GM21529 (cell line): ENCODE measurements around the gene RIMBP2.

Experiments
- ATAC-seq: cut with Tn5 transposase; IDR thresholded peaks from one replicate; pipeline ENCODE4 v1.9.1; 2021; ENCODE audit not compliant: unreplicated experiment

RIMBP2 gene

GRCh38 chr12:130573235-130573634, 142.9 kb downstream of the RIMBP2 start:
- no peak for ATAC-seq

- ATAC-seq, result no peak
Measured at GRCh38 chr12:130572553-130572952, 143.5 kb downstream of the RIMBP2 start.

DNA sequence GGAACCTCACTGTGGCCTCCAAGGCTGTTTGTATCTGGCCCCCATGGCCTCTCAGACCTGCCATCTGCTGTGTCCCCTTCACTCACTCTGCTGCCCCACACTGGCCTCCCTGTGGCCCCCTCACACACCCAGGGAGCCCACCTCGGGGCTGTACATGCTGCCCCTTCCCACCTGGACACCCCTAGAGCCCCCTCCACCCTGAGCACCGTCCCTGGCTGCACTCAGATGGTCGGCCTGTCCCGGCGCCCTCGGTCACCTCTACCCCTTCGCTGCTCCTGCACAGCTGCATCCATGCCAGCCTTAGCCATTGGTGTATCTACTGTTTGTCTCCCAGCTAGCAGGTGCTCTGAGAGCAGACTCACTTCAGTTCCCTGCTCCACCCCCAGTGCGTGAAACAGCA, 144.4 kb downstream of the RIMBP2 start:
- ATAC-seq, result no peak

- no peak for ATAC-seq
Measured at GRCh38 chr12:130571089-130571488, 145.0 kb downstream of the RIMBP2 start.

DNA sequence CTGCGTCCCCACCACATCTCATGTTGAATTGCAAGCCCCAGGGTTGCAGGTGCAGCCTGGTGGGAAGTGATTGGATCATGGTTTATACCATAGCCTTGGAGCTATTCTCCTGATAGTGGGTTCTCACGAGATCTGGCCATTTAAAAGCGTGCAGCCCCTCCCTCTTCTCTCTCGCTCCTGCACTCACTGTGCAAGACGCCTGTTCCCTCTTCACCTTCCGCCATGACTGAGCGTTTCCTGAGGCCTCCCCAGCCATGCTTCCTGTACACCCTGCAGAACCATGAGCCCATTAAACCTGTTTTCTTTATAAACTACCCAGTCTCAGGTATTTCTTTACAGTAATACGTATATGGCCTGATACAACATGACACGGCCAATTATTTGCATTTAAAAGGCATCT, 146.6 kb downstream of the RIMBP2 start:
- no peak for ATAC-seq

DNA sequence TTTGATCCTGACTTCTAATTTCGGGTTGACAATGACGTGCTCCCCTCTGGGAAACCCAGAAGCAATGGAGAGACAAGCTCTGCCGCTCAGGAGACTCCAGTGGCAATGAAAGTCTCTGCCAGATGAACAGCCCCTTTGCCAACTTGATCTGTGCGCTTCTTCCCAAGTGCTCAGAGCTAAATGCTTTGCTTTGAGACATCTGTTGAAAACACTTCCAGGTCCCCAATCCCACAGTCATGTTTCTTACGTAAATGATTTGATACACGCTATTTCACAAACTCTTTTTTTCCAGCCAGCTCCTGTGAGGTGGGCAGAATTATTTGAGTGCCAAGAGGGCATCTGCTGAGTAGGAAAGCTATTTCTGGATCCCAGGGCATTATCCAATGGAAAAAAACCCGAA, 147.6 kb downstream of the RIMBP2 start:
- no peak for ATAC-seq

DNA sequence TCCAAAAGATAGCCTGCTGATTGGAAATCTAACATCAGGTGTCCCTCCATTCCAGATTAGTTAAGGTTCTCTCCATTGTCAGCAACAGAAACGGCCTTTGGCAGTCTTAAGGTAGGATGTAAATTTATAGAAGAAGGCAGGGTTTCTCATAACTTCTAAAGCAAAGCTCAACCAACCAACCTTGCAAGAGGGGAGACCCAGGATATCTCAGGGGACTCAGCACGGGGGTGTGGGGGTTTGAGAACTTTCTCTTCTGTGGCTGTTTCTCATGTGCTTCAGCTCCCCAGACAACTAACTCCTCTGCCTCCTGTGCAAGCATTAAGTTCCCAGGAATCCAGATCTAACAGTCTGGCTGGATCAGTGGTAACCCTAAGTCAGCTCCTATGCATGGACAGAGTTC, 148.1 kb downstream of the RIMBP2 start:
- no peak for ATAC-seq

DNA sequence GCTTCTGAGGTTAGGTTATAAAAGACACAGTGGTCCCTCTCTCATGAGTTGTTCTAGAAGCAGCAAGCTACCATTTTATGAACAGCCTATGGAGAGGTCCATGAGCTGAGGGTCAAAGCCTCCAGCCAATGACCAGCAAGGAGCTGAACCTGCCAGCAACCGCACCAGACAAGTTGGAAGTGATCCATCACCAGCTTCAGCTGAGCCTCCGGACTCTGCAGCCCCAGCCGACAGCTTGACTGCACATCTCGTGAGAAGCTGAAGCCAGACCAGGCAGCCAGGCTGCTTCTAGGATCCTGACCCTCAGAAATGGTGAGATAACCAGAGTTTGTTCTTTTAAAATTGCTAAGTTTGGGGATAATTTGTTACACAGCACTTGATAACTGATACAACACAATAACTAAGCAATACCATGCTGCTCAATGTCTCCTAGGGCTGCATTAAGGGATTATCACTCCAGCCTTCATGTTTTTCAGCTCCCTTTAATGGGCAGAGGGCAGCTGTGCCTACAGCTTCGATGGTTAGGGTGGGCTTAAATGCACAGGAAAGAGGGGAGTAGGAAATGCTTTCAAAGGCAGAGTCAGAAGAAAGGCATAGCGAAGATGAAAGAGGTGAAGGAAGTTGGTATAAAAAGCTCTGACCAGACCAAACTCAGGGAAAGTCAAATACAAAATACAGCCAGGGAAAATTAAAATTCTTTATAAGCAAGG, 149.5 kb downstream of the RIMBP2 start:
- ATAC-seq, result no peak

- ATAC-seq, result no peak
Measured at GRCh38 chr12:130565189-130565588, 150.9 kb downstream of the RIMBP2 start.

GRCh38 chr12:130563323-130563722, 152.8 kb downstream of the RIMBP2 start:
- ATAC-seq, result no peak

- no peak for ATAC-seq
Measured at GRCh38 chr12:130562716-130563115, 153.4 kb downstream of the RIMBP2 start.

GRCh38 chr12:130560321-130560720, 155.8 kb downstream of the RIMBP2 start:
- no peak for ATAC-seq

- ATAC-seq, result no peak
Measured at GRCh38 chr12:130559806-130560205, 156.3 kb downstream of the RIMBP2 start.

GRCh38 chr12:130557886-130558765, 158.0 kb downstream of the RIMBP2 start:
- ATAC-seq, result no peak

- no peak for ATAC-seq
Measured at GRCh38 chr12:130557201-130557600, 158.9 kb downstream of the RIMBP2 start.

- ATAC-seq, result no peak
Measured at GRCh38 chr12:130556486-130557055, 159.5 kb downstream of the RIMBP2 start.

GRCh38 chr12:130555628-130556485, 160.2 kb downstream of the RIMBP2 start:
- no peak for ATAC-seq

GRCh38 chr12:130555221-130555620, 160.9 kb downstream of the RIMBP2 start:
- ATAC-seq, result no peak

- ATAC-seq, result no peak
Measured at GRCh38 chr12:130552483-130552996, 163.6 kb downstream of the RIMBP2 start.

GRCh38 chr12:130549361-130549760, 166.7 kb downstream of the RIMBP2 start:
- ATAC-seq, result no peak
